PC-9 (cell line): ENCODE results near the gene PHLDB2. TPM values are rescaled to one million over a fixed set of nuclear protein-coding genes. Genes with fewer than 3 reads are reported as not detected.

Experiments
- BruUV-seq: library from RNA; stranded (reverse); fragments of 400-500 nt; replicated peaks from 2 replicates; lab custom pipeline; 2021; lab: Mats Ljungman, UMichigan
- CTCF ChIA-PET: fragments of 300-600 bp; sonication (Branson Sonifier 250); formaldehyde crosslinking; loops from one replicate; lab custom pipeline; 2022; ENCODE audit warnings: antibody characterized with exemption; lab: Charles Lee
- POLR2A ChIA-PET: fragments of 300-600 bp; sonication (Branson Sonifier 250); formaldehyde crosslinking; loops from one replicate; lab custom pipeline; 2022; ENCODE audit warnings: antibody characterized with exemption; ENCODE audit not compliant: unreplicated experiment; lab: Charles Lee
- DNase-seq, 2 experiments: peaks; one replicate each; pipeline versions ENCODE4 v3.0.0 to v3.0.0-alpha.2; 2015 to 2022; ENCODE audit warnings: mixed read lengths in 1 of 2
- H2AFZ ChIP-seq: fragments of 200-600 bp; sonication (generic); 2 replicates; pipeline ENCODE4 v1.8.1; 2017; ENCODE audit warnings: antibody characterized with exemption
- H3F3A ChIP-seq: fragments of 200-600 bp; sonication (generic); 2 replicates; pipeline ENCODE4 v1.8.1; 2017; ENCODE audit warnings: antibody characterized with exemption, mild to moderate bottlenecking, low read depth; ENCODE audit not compliant: insufficient read depth
- H3K27ac ChIP-seq: fragments of 200-600 bp; sonication (generic); 2 replicates; pipeline ENCODE4 v1.6.1; 2016; ENCODE audit warnings: mixed run types
- H3K27me3 ChIP-seq: fragments of 200-600 bp; sonication (generic); 2 replicates; pipeline ENCODE4 v1.6.1; 2016; ENCODE audit warnings: low read depth, mixed run types; ENCODE audit not compliant: insufficient read depth
- H3K36me3 ChIP-seq: fragments of 200-600 bp; sonication (generic); 2 replicates; pipeline ENCODE4 v1.6.1; 2016; ENCODE audit warnings: low read depth, mixed run types
- H3K4me1 ChIP-seq: fragments of 200-600 bp; sonication (generic); replicated peaks from 2 replicates; pipeline ENCODE4 v1.6.1; 2016; ENCODE audit warnings: mixed run types; ENCODE audit not compliant: insufficient read depth
- H3K4me2 ChIP-seq: fragments of 200-600 bp; sonication (generic); 2 replicates; pipeline ENCODE4 v1.6.1; 2017; ENCODE audit warnings: mixed run types
- H3K4me3 ChIP-seq: fragments of 200-600 bp; sonication (generic); 2 replicates; pipeline ENCODE4 v1.6.1; 2016; ENCODE audit warnings: mixed run types
- H3K79me2 ChIP-seq: fragments of 200-600 bp; sonication (generic); 2 replicates; pipeline ENCODE4 v1.6.1; 2017; ENCODE audit warnings: low read depth, mixed run types
- H3K9me2 ChIP-seq: fragments of 200-600 bp; sonication (generic); 2 replicates; pipeline ENCODE4 v1.8.1; 2017; ENCODE audit warnings: mild to moderate bottlenecking; ENCODE audit not compliant: insufficient read depth
- H3K9me3 ChIP-seq: fragments of 200-600 bp; sonication (generic); 2 replicates; pipeline ENCODE4 v1.8.1; 2016; ENCODE audit warnings: low read depth; ENCODE audit not compliant: insufficient read depth
- H4K20me1 ChIP-seq: fragments of 200-600 bp; sonication (generic); 2 replicates; pipeline ENCODE4 v1.8.1; 2017; ENCODE audit not compliant: insufficient read depth
- EZH2 ChIP-seq: fragments of 200-600 bp; sonication (generic); IDR thresholded peaks from 2 replicates; pipeline ENCODE4 v1.8.0; 2017; ENCODE audit warnings: antibody characterized with exemption, low read depth
- intact Hi-C: fragments of 100-400 bp; cut with micrococcal nuclease; formaldehyde crosslinking; loops from one replicate; pipeline ENCODE4 v1.10.0; 2022; ENCODE audit not compliant: unreplicated experiment
- total RNA-seq: library from RNA; stranded (reverse); gene quantifications from 2 replicates; pipeline ENCODE4 v1.2.3, GENCODE V29; 2021
- TF ChIP-seq, protein P1 (sequence below): fragments of 200-600 bp; sonication (generic); conservative IDR thresholded peaks from 2 replicates; pipeline ENCODE4 v1.6.1; 2017; ENCODE audit warnings: mixed run types, antibody characterized with exemption, mild to moderate bottlenecking, moderate library complexity

Gene PHLDB2
- total RNA-seq, 1 experiment from 2014 or later = 42.7 TPM

DNA sequence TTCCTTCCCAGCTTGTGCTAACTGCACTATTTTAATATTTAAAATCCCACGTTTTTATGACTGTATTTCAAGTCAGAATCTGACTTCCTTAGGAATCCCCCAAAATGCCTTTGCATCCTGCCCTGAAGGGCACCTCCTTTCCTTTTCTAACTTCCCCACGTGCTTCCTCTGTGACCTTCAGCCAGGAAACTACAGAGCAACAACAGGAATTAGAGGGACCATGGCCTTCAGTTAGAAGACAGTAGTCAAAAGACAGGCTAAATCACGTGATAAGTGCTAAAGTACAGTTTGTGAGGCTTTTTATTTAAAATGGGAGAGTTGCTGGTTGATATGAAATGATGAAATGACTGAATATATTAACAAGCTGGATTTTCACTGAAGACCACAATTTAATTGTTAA, 108.0 kb downstream of the PHLDB2 start:
- TF ChIP-seq, protein P1, sequence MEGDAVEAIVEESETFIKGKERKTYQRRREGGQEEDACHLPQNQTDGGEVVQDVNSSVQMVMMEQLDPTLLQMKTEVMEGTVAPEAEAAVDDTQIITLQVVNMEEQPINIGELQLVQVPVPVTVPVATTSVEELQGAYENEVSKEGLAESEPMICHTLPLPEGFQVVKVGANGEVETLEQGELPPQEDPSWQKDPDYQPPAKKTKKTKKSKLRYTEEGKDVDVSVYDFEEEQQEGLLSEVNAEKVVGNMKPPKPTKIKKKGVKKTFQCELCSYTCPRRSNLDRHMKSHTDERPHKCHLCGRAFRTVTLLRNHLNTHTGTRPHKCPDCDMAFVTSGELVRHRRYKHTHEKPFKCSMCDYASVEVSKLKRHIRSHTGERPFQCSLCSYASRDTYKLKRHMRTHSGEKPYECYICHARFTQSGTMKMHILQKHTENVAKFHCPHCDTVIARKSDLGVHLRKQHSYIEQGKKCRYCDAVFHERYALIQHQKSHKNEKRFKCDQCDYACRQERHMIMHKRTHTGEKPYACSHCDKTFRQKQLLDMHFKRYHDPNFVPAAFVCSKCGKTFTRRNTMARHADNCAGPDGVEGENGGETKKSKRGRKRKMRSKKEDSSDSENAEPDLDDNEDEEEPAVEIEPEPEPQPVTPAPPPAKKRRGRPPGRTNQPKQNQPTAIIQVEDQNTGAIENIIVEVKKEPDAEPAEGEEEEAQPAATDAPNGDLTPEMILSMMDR = no peak
- no peak for TF ChIP-seq EZH2
- no peaks in the 10 kb centered on the region for H3K9me2 ChIP-seq
- ChIA-PET CTCF (interaction anchor here (0.6 to 4.5 kb wide), 11 partner anchors 62 to 799 kb away, joined by 3 to 37 read pairs (median 4); partner anchors contain the start of gene PHLDB2), POLR2A (interaction anchor here (0.5 to 0.7 kb wide), 3 partner anchors 30 to 389 kb away, joined by 3 to 10 read pairs (median 4); no protein-coding TSS in a partner anchor)
- DNase-seq = no peak
- peak overlapping the region; percentile 36 for H3K4me2 ChIP-seq
- H3K4me1 ChIP-seq = peaks cover 31% of the 10 kb centered on the region
- intact Hi-C loops = loop anchor here (1.0 to 2.0 kb wide), 10 partner anchors 44 to 389 kb away; no protein-coding TSS in a partner anchor
- no peaks in the 10 kb centered on the region for H3K9me3 ChIP-seq
- no peak overlapping the region for H2AFZ ChIP-seq
- H4K20me1 ChIP-seq = no peaks in the 10 kb centered on the region
- H3K27me3 ChIP-seq = no peaks in the 10 kb centered on the region
- peaks cover 7% of the 10 kb centered on the region; the same call in 1 of the 2 replicates for H3K79me2 ChIP-seq
- peaks cover 73% of the 10 kb centered on the region for H3K36me3 ChIP-seq
- peaks cover 48% of the 10 kb centered on the region for H3F3A ChIP-seq
- no TSS peak for BruUV-seq
- H3K4me3 ChIP-seq = no peak overlapping the region
- H3K27ac ChIP-seq = peak overlapping the region; percentile 54

GRCh38 chr3:111967651-111968274, 108.7 kb downstream of the PHLDB2 start:
- H3K4me1 ChIP-seq = peaks cover 25% of the 10 kb centered on the region
- peaks cover 7% of the 10 kb centered on the region; the same call in 1 of the 2 replicates for H3K79me2 ChIP-seq
- ChIA-PET POLR2A (interaction anchor here (0.5 to 0.7 kb wide), 4 partner anchors 31 to 390 kb away, joined by 3 to 10 read pairs (median 5); no protein-coding TSS in a partner anchor), CTCF (interaction anchor here (0.6 to 4.5 kb wide), 14 partner anchors 30 to 800 kb away, joined by 3 to 37 read pairs (median 4); partner anchors contain the start of gene PHLDB2)
- H3F3A ChIP-seq = peaks cover 48% of the 10 kb centered on the region
- H3K27me3 ChIP-seq = no peaks in the 10 kb centered on the region
- DNase-seq = peak; percentile 71 to 85
- H3K36me3 ChIP-seq = peaks cover 73% of the 10 kb centered on the region
- TF ChIP-seq EZH2 = no peak
- TF ChIP-seq, protein P1 = peak; percentile 99
- peak overlapping the region; percentile 54 for H3K27ac ChIP-seq
- no peaks in the 10 kb centered on the region for H4K20me1 ChIP-seq
- H3K4me3 ChIP-seq = no peak overlapping the region
- H2AFZ ChIP-seq = no peak overlapping the region
- no TSS peak for BruUV-seq
- H3K9me3 ChIP-seq = no peaks in the 10 kb centered on the region
- H3K4me2 ChIP-seq = peak overlapping the region; percentile 36
- no peaks in the 10 kb centered on the region for H3K9me2 ChIP-seq
- intact Hi-C loops = loop anchor here (1.0 to 2.0 kb wide), 10 partner anchors 45 to 389 kb away; no protein-coding TSS in a partner anchor

- Histone ChIP-seq H3K9me3 (no peaks in the 10 kb centered on the region), H3F3A (peaks cover 46% of the 10 kb centered on the region), H3K27me3 (no peaks in the 10 kb centered on the region), H3K9me2 (no peaks in the 10 kb centered on the region), H4K20me1 (no peaks in the 10 kb centered on the region), H2AFZ (no peak overlapping the region), H3K4me3 (no peak overlapping the region), H3K4me1 (peaks cover 18% of the 10 kb centered on the region), H3K4me2 (no peak overlapping the region), H3K27ac (no peak overlapping the region), H3K36me3 (peaks cover 76% of the 10 kb centered on the region), H3K79me2 (peaks cover 7% of the 10 kb centered on the region; the same call in 1 of the 2 replicates)
- CTCF ChIA-PET = interaction anchor here (0.6 to 4.5 kb wide), 9 partner anchors 31 to 390 kb away, joined by 3 to 37 read pairs (median 4); partner anchors contain the start of gene PHLDB2
- intact Hi-C loops = no loop called here
- no TSS peak for BruUV-seq
- POLR2A ChIA-PET = interaction anchor here (0.6 kb wide), 2 partner anchors 73 to 108 kb away, joined by 3 to 6 read pairs; no protein-coding TSS in a partner anchor
- TF ChIP-seq, protein P1 = no peak
- no peak for TF ChIP-seq EZH2
- no peak for DNase-seq
Measured at GRCh38 chr3:111968319-111969054, 109.4 kb downstream of the PHLDB2 start.
